ENCODE measurements around the gene COL6A1.
"Not testable (repeated sequence)": the region's sequence is repeated elsewhere in the genome, so short reads cannot be mapped to it uniquely, and the experiment has no call there.

COL6A1 gene

DNA sequence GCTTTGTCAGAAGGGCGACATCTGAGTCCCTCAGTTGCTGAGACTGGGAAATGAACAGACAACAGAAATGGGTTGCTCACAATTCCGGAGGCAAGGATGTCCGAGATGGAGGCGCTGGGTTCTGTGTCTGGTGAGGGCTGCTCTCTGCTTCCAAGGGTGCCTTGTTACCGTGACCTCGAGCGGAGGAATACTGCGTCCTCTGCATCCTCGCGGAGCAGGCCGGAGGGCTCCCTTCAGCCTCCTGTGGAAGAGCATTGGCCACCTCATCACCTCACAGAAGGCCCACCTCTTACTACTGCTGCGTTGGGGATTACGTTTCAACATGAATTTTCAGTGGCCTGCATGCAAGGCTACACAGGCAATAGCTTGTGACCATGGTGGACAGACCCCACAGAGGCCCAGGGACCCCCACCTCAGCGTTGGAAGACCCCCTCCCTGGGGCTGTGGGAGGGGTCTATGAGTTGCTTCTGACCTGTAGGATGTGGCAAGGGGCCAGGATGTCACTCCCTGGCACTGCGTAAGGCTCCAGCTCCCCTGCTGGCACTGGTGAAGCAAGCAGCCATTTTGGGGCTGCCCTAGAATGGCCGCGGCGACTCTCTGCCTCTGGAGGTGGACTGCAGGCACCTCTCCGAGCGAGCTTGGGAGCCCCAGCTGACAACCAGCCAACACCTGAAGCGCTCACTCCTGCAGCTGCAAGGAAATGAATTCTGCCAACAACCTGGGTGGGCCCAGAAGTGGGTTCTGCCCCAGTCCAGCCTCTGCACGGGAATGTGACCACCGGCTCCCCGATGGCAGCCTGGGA, 36.3 kb upstream of the COL6A1 start:
- DNase-seq: no peak

DNA sequence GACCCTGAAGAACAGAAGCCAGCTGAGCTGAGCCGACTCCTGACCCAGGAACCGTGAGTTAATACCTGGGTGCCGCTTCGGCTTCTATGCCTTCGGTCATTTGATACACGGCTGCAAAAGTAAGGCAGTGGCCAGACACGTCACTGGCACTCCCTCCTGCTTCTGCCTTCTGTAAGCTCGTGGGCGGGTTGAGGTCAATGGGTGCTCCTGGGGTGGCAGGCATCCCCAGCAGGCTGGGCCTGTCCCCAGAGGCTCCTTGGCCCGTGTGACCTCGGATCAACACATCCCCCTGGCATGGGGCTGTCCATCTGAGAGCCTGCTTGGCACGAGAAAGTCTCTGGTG, 35.7 kb upstream of the COL6A1 start:
- DNase-seq: no peak

DNA sequence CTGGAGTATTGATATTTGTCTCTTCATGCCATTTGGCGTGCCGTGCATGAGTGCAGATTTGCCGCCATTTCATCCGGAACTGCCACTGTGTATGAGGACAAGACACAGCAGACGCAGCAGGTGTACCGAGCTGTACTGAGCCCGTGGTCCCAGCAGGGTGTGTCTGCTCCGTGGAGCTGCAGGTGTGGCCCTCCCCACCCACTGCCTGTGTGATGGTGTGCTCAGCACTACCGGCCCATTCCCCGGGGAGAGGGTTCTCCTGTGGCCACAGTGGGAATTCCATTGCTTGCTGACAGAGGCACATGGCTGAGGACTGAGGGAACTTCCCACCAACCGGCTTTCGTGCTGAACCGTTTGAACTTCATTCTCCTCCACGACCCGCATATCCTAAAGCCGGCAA, 34.3 kb upstream of the COL6A1 start:
- DNase-seq: no peak

DNA sequence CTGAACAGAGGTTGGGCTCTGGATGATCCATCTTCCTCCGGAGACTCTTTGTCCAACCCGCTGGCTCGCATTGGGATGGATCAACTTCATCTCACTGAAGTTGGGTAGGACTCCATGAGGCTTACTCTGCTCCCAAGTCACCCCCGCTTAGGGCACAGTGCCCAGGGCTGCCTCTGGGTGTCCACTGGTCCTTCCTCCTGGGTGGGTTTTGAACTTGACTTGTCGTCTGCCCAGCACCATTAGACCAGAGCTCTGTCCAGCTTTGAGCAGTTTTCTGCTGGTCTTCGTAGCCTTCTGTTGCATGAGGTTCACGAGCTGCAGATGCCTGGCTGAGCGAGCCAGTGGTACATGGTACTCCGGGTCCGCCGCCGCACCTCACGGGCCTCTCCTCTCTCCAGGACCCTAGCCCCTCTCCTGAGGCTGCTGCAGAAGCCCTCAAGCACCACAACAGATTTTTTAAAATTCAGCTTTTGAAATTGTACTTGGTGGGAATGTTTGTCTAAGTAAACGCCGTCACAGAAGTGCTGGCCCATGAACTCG, 33.8 kb upstream of the COL6A1 start:
- no peak for DNase-seq

DNA sequence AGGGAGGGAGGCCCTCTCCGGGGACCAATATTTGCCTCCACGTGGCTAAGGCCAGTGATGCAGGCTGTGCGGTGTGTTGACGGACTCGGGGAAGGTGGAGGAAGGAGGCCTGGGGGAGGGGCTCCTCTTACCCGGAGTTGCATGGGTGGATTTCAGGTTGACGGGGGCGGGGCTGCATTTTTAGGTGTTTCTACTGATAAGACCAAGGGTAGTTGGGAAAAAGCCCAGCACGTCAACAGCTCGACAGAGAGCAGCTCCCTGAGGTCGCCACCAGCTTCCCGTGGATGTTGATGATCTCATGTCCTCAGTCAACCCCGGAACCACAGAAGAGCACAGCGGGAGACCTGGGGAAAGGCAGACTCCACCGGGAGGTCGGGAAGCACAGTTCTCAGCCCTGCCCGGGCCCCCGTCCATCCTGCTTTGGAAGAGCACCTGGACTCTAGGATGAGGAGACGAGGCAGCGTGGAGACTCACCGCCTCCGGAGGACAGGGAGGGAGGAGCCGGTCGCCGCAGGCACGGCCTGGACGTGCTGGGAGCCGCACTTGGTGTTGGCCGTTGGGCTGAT, 32.9 kb upstream of the COL6A1 start:
- no peak for DNase-seq

DNA sequence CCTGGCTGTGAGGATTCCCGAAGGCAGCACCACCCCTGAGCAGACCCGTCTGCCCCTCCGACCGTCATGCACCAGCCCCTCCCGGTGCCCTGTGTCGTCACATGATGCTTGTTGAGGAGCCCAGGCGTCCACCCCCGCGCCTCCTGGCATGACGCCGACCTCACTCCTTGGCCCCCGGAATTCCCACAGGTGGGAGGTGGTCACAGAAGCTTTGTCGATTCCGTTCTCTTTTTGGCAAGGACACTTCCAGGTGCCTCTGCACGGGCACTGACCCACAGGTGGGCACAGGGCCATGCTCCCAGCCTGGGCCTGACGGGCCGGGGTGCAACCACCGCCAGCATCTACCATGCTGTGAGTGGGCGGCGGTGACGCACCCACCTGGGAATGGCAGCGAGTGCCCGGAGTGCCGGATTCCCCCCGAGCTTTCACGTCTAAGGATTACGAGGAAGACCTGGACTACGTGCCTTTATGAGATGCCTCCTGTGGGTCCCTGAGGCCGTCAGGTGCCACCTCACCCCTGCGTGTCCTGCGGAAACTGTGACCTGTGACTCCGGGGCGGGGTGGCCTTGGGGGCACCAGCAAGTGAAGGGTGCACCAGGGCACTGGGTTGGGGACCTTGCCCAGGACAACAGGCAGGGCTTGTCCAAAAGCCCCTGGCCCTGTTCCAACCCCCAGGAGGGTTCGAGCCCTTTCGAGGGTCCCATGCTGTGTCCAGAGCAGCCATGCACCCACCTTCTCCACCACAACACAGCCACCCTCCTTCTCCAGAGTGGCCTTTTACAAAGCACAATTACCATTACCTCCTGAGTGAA, 31.4 kb upstream of the COL6A1 start:
- no peak for DNase-seq

DNA sequence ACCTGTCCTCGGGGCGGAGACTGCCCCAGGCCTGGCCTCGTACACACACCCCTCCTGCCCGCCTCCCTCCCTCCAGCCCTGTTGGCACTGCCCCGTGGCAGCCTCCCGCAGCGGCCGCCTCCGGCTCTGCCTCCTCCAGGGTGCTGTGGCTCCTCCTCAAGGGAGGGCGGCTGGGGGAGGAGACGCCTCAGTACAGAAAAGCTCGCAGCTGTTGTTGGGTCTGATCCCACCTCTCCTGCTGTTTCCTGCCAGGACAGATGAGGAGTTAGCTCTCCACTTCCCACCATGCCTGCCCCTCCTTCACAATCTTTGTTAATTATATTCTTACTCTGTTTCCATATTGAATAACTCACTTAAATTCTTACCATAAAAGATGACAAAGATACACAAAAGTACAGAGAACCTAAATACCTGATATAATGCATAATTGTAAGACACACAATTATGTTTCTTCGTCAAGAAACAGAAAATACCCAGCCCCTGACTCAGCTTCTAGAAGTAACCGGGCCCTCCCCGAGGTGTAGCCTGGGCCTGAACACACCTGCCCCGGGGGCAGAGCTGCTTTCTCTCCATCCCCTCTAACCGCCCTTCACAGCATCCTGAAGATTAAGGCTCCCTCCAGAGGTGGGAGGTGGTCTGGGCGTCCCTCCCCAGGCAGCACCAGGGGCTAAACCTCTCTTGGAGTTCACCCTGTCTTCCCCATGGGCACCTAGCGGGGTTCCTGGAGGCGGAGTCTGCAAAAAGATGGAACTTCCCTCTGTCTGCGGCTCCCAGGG, 30.6 kb upstream of the COL6A1 start:
- peak; percentile 71 for DNase-seq

DNA sequence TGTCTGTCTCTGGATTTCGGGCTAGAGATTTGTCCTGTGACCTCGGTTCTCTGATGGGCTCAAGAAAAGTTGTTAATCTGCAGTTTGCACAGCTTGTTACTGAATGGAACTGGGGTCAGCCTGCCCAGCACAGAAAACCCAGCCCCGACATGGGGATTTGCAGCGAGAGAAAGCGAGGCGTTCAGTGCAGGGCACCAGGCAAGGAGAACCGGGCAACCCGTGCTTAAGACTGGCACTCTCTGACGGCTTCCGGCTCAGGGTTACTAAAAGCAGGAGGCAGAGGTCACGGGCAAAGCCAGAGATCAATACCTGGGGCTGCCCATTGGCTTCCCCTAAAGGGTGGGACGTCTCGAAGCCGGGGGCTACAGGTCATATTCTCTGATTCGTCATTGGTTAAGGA, 29.9 kb upstream of the COL6A1 start:
- no peak for DNase-seq

DNA sequence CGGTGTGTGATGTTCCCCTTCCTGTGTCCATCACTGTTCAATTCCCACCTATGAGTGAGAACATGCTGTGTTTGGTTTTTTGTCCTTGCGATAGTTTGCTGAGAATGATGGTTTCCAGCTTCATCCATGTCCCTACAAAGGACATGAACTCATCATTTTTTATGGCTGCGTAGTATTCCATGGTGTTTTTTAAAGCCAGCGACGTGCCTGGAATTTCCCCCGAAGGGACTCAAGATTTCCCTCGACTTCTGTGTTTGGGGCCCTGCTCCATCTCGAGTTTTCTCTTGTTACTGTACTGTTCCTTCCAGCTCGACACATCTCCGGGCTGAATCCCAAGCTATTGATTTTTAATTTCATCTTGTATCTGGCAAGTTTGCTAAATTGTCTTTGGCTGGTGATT, 29.0 kb upstream of the COL6A1 start:
- DNase-seq: not testable (repeated sequence)

DNA sequence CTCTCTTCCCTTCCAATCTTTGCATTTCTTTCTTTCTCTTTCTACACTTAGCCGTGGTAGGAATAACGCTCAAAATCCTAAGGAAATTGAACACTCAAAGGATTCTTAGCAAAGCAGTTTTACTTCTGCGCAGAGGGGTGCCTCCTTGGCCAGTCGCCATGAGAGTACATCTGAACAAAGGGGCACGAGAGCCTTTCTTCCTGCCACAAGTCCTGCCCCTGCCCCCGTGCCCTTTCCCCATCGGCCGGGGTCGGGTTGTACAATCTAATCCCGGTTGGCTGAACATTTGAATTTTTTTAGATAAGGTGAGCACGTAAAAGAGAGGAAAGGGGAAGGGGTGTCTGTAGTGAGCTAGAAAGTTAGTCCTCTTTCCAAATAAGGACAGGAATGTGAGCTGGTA, 28.6 kb upstream of the COL6A1 start:
- no peak for DNase-seq

DNA sequence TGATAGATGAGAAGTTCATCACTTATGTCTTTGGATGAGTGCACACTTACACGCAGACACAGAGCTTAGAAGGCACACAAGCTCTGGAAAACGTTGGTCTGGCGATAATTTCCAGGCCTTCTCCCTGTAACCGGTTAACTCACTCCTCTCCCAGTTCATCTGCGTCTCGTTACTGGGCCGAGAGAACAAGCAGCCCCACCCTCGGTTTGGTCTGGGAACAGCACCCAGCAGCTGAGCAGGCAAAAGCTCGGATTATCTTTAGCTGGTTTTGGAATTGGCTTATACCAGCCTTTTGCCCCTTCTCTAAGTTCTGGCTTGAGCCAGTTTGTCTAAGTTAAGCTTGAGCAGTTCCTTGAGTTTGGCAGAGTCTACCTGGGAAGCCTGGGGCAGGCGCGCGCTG, 27.3 kb upstream of the COL6A1 start:
- no peak for DNase-seq

DNA sequence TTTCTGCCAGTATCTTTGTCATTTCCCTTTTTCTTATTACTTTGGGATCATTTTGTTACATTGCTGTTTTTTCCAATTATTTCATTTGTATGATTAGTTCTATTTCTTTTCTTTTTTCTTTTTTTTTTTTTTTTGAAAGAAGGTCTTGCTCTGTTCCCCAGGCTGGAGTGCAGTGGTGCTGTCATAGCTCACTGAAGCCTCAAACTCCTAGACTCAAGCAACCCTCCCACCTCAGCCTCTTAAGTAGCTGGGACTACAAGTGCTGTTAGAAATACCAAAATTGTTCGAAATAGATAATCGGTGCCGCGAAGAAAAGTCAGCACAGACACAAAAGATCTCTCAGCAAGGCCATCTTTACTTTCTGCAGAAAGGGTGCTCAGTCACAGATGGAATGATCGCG, 26.6 kb upstream of the COL6A1 start:
- DNase-seq: no peak

DNA sequence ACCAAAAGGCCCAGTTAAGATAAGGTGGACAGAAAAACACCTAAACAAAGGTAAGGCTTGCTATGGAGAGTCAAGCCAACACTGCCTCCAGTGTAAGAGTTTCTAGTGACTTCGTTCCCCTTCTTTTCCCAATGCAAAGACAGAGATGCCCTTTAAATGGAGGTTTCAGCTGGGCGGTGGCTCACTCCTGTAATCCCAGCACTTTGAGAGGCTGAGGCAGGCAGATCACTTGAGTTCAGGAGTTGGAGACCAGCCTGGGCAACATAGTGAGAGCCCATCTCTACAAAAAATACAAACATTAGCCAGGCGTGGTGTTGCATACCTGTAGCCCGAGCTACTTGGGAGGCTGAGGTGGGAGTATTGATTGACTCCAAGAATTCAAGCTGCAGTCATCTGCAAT, 24.0 kb upstream of the COL6A1 start:
- DNase-seq: no peak

DNA sequence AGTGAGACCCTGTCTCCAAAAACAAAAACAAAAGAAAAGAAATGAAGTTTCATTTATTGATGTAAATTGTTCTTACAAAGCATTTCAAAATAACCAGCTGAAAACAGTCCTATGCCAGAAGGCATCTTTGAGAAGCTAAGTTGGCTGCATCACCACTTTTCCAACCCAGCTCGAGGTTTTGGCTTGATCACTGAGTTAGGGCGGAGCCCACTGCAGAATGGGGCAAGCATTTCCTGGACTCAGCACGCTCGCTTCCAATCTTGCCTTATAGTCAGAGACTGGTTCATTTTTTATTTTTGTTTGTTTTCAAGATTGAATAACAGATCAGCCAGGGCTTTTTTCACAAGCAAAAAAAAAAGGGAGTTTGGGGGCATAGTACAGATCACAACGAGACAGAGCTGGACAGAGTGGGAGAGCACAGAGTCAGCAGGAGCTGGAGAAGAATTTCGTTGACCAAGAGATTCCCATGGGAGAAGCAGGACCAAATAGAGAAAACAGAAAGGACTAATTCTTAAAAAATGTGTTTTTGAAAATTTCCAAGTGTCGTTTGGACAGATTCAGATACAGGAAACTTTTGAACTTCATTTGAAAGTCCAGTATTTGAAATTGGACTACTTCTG, 23.5 kb upstream of the COL6A1 start:
- DNase-seq: no peak

DNA sequence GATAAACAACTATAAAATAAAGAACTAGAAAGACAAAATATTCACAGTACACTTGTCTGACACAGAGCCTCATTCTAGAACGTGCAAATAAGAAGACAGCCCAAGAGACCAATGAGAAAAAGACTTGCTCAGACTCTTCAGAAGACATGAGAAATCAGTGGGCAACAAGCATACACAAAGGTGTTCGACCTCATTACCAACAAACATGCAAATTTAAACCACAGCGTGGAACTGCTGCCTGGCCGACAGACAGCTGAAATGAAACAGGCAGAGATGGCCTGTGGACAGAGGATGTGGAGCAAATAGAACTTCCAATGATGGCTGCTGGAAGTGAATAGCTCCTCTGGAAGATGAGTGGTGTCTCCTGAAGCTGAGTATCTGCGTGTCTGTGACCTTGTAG, 22.4 kb upstream of the COL6A1 start:
- DNase-seq: no peak

DNA sequence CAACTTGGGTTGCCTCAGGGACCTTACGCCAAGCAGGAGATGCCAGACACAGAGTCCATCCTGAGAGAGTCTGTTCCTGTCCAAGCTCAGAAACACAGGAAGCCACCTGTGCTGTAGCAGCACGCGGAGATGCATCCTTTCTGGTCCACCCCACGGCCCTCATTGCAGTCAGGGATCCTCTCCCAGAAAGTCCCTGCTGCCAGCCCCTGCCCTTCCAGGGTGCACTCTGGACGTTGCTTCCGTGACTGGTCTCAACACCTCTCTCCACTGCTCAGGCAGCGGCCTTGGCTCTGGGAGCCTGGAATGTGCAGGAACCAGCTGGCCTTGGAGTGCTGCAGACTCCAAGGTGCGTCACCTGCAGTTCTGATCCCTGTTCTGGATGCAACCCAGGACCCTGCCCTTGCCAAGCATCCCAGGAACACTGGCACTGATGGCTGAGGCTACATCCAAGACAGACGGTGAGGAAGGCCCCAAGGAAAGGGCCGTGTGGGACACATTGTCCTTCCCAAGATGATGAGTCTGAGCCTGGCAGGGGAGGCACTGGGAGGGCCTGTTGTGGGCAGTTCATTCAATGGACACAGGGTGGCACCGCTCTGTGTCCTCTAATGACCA, 21.7 kb upstream of the COL6A1 start:
- DNase-seq: no peak

DNA sequence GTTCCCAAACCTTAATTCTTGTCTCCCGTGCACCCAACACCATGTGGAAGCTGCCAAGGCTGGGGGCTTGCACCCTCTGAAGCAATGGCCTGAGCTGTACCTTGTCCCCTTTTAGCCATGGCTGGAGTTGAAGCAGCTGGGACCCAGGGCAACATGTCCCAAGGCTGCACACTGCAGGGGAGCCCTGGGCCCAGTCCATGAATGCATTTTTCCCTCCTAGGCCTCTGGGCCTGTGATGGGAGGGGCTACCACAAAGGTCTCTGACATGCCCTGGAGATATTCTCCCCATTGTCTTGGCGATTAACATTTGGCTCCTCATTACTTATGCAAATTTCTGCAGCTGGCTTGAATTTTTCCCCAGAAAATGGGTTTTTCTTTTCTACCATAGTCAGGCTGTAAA, 20.2 kb upstream of the COL6A1 start:
- DNase-seq: not testable (repeated sequence)

DNA sequence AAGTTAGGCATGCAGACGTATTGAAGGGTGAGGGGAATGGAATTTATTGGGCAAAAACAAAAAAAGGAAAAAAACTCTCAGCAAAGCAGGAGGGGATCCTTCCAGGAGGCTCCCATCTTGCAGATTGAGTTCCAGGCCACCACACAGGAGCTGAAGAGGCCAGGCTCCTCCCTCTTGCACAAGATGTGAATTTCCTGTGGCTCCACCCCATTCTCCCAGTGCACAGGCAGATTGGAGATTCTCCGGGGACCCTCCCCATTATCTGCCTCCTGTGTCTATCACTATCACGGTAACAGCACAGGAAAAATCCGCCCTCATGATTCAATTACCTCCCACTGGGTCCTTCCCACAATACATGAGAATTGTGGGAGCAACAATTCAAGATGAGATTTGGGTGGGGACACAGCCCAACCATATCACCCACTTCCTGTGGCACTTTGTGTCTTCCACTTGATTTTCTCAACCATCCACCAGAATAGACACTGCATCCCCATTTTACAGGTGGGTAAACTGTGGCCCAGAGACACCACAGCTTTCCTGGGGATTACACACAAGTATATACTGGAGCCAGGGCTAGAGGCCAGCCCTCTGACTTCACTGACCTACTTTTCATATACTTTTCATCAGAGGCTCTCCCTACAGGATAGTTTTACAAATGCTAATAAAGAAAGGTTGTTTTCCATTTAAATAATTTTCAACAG, 18.9 kb upstream of the COL6A1 start:
- DNase-seq: no peak

DNA sequence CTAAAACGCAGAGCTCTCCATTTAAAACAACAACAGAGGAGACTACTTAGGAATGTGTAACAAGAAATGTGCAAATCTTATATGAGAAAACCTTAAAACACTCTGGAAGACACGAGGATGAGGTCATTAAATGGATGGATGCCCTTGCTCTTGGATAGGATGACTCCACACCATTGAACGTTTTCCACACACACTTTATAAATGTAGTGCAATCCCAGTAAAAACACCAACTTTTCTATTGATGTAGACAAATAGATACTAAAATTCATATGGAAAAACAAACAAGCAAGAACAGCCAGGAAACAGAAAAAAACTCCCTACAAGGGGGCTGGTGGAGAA, 18.4 kb upstream of the COL6A1 start:
- no peak for DNase-seq

DNA sequence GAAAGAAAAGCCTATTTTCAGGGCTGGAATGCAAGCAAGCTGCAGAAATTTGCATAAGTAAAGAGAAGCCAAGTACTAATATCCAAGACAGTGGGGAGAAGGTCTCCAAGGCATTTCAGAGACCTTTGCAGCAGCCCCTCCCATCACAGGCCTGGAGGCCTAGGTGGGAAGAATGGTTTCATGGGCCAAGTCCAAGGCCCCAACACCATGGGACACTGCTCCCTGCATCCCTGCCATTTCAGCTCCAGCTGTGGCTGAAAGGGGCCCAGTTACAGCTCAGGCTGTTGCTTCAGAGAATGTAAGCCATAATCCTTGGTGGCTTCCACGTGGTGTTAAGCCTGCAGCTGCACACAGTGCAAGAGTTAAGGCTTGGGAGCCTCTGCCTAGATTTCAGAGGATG, 16.9 kb upstream of the COL6A1 start:
- no peak for DNase-seq

DNA sequence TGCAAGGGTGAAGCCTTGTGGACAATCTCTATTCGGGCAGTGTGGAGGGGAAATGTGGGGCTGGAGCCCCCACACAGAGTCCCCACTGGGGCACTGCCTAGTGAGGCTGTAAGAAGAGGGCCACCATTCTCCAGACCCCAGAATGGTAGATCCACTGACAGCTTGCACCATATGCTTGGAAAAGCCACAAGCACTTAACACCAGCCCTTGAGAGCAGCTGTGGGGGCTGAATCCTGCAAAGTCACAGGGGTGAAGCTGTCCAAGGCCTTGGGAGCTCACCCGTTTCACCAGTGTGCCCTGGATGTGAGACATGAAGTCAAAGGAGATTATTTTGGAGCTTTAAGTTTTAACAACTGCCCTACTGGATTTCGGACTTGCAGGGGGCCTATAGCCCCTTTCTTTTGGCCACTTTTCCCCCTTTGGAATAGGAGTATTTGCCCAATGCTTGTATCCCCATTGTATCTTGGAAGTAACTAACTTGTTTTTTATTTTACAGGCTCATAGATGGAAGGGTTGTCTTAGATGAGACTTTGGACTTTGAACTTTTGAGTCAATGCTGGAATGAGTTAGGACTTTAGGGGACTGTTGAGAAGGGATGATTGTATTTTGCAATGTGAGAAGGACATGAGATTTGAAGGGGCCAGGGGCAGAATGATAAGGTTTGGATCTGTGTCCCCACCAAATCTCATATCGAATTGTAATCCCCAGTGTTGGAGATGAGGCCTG, 16.3 kb upstream of the COL6A1 start:
- DNase-seq: no peak

All from right forelimb (tissue), 1 donor.